AG04450 (cell line): ENCODE data around the gene ACVR1B. TPM values are rescaled to one million over a fixed set of nuclear protein-coding genes. Genes with fewer than 3 reads are reported as not detected.

Source experiments
- CTCF ChIA-PET: fragments of 300-600, 350-600 bp; formaldehyde crosslinking; extraction: SDS; loops from one replicate; lab custom pipeline; 2022; ENCODE audit warnings: antibody characterized with exemption, inconsistent platforms; lab: Charles Lee
- POLR2A ChIA-PET: fragments of 350-600 bp; formaldehyde crosslinking; extraction: SDS; loops from one replicate; lab custom pipeline; 2021; ENCODE audit warnings: antibody characterized with exemption, inconsistent platforms; lab: Yijun Ruan, JAX
- DNase-seq: peaks from one replicate; pipeline ENCODE4 v3.0.0-alpha.2; 2011; ENCODE audit warnings: low read depth, low spot score
- H3K27ac ChIP-seq: one replicate; pipeline ENCODE4 v1.5.1; 2012; ENCODE audit warnings: low read depth, low read length, control low read depth
- H3K27me3 ChIP-seq: one replicate; pipeline ENCODE4 v1.6.0; 2012; ENCODE audit warnings: low read length; ENCODE audit not compliant: control insufficient read depth, insufficient read depth
- H3K4me3 ChIP-seq: 2 replicates; pipeline ENCODE4 v1.5.1; 2011; ENCODE audit warnings: mild to moderate bottlenecking, low read depth, low read length, control low read depth
- H3K9me3 ChIP-seq: 2 replicates; pipeline ENCODE4 v1.5.1; 2012; ENCODE audit warnings: low read length; ENCODE audit not compliant: control insufficient read depth, insufficient read depth
- CTCF ChIP-seq: IDR thresholded peaks from 2 replicates; pipeline ENCODE4 v1.5.1; 2011; ENCODE audit warnings: low read depth, low read length, control low read depth, inconsistent platforms
- polyA plus RNA-seq: library from polyadenylated mRNA; depleted of rRNA; stranded (reverse); fragments of >200 nt; gene quantifications from 2 replicates; pipeline ENCODE4 v1.2.3, GENCODE V29; 2011

The ACVR1B gene
- polyA plus RNA-seq, 1 experiment = 16.4 TPM

GRCh38 chr12:52035926-52036325, 84.4 kb downstream of the ACVR1B start:
- no peak overlapping the region for H3K4me3 ChIP-seq
- POLR2A ChIA-PET = interaction anchor here (2.3 kb wide), 1 partner anchor 15 kb away, joined by 9 read pairs; the partner anchor contains the start of gene NR4A1
- CTCF ChIA-PET = interaction anchor here (0.6 to 2.2 kb wide), 2 partner anchors 10 to 165 kb away, joined by 3 to 10 read pairs; no protein-coding TSS in a partner anchor
- H3K27ac ChIP-seq = no peak overlapping the region
- H3K9me3 ChIP-seq = no peaks in the 10 kb centered on the region; the same call in 1 of the 2 replicates
- H3K27me3 ChIP-seq = no peaks in the 10 kb centered on the region
- TF ChIP-seq CTCF = no peak
- no peak for DNase-seq

GRCh38 chr12:52036587-52037171, 85.2 kb downstream of the ACVR1B start:
- ChIA-PET CTCF (interaction anchor here (3.6 kb wide), 1 partner anchor 11 kb away, joined by 26 read pairs; no protein-coding TSS in a partner anchor), POLR2A (interaction anchor here (2.3 kb wide), 1 partner anchor 15 kb away, joined by 9 read pairs; the partner anchor contains the start of gene NR4A1)
- H3K27ac ChIP-seq = no peak overlapping the region
- DNase-seq = no peak
- no peak for TF ChIP-seq CTCF
- H3K9me3 ChIP-seq = no peaks in the 10 kb centered on the region; the same call in 1 of the 2 replicates
- peak overlapping the region; percentile 48 for H3K4me3 ChIP-seq
- H3K27me3 ChIP-seq = no peaks in the 10 kb centered on the region

GRCh38 chr12:52037248-52037861, 85.9 kb downstream of the ACVR1B start:
- no peaks in the 10 kb centered on the region for H3K27me3 ChIP-seq
- no peak for DNase-seq
- H3K27ac ChIP-seq = peak overlapping the region; percentile 21
- no peaks in the 10 kb centered on the region; the same call in 1 of the 2 replicates for H3K9me3 ChIP-seq
- ChIA-PET CTCF (interaction anchor here (0.7 to 3.6 kb wide), 2 partner anchors 11 to 47 kb away, joined by 5 to 26 read pairs; no protein-coding TSS in a partner anchor), POLR2A (interaction anchor here (0.7 to 2.3 kb wide), 2 partner anchors 14 to 32 kb away, joined by 3 to 9 read pairs; partner anchors contain the start of genes ATG101 and NR4A1)
- peak overlapping the region; percentile 64 for H3K4me3 ChIP-seq
- TF ChIP-seq CTCF = peak; percentile 28; the same call in 1 of the 2 replicates

- Histone ChIP-seq H3K27me3 (no peaks in the 10 kb centered on the region), H3K9me3 (no peaks in the 10 kb centered on the region; the same call in 1 of the 2 replicates), H3K27ac (no peak overlapping the region), H3K4me3 (no peak overlapping the region)
- ChIA-PET CTCF (interaction anchor here (0.6 to 3.6 kb wide), 4 partner anchors 12 to 49 kb away, joined by 3 to 26 read pairs (median 8); partner anchors contain the start of gene NR4A1), POLR2A (interaction anchor here (0.9 kb wide), 1 partner anchor 12 kb away, joined by 5 read pairs; the partner anchor contains the start of gene NR4A1)
- DNase-seq = no peak
- TF ChIP-seq CTCF = no peak
Observed at GRCh38 chr12:52038447-52038846, 86.9 kb downstream of the ACVR1B start.
